ENCODE data around the gene HSBP1L1. TPM values are rescaled to one million over a fixed set of nuclear protein-coding genes. Genes with fewer than 3 reads are reported as not detected.

The HSBP1L1 gene
- total RNA-seq, 1 experiment from 2014 or later, result 25.7 TPM

- Histone ChIP-seq H3K9me3 (no peaks in the 10 kb centered on the region), H3K27me3 (replicated peaks; ENCODE audit: control insufficient read depth, insufficient read depth, low read length) (no peaks in the 10 kb centered on the region), H3K36me3 (ENCODE audit: control insufficient read depth, insufficient read depth, low read length) (no peaks in the 10 kb centered on the region), H3K4me1 (peaks cover 11% of the 10 kb centered on the region), H3K4me3 (ENCODE audit: low read depth, low read length) (no peak overlapping the region)
- Mint-ChIP-seq H3K4me3 (ENCODE audit: unreplicated experiment) (no peak overlapping the region), H3K4me1 (ENCODE audit: low read depth, unreplicated experiment) (no peaks in the 10 kb centered on the region), H3K27ac (ENCODE audit: unreplicated experiment) (no peak overlapping the region), H3K36me3 (ENCODE audit: insufficient read depth, unreplicated experiment) (peaks cover 7% of the 10 kb centered on the region), H3K9me3 (ENCODE audit: unreplicated experiment) (no peaks in the 10 kb centered on the region), H3K27me3 (ENCODE audit: insufficient read depth, unreplicated experiment) (no peaks in the 10 kb centered on the region)
- intact Hi-C loops (cut with micrococcal nuclease; ENCODE audit: unreplicated experiment), result no loop called here
- TF ChIP-seq CTCF (IDR thresholded peaks at IDR 0.05; ENCODE audit: insufficient read depth in 1 of 2, low read depth in 1 of 2, low read length in 1 of 2, severe bottlenecking in 1 of 2, unreplicated experiment in 1 of 2), result no peak
- no peak for DNase-seq
- ChIA-PET POLR2A (no interaction called here), CTCF (no interaction called here)
- BruUV-seq (replicated peaks), result no TSS peak
These were observed 25.3 kb upstream of the HSBP1L1 start for GRCh38 chr18:79939096-79939495.

GRCh38 chr18:79940126-79940813, 24.2 kb upstream of the HSBP1L1 start:
- no peaks in the 10 kb centered on the region for H3K9me3 ChIP-seq
- Mint-ChIP-seq H3K36me3 (ENCODE audit: insufficient read depth, unreplicated experiment) (no peaks in the 10 kb centered on the region), H3K4me3 (ENCODE audit: unreplicated experiment) (no peak overlapping the region), H3K9me3 (ENCODE audit: unreplicated experiment) (no peaks in the 10 kb centered on the region), H3K4me1 (ENCODE audit: low read depth, unreplicated experiment) (no peaks in the 10 kb centered on the region), H3K27me3 (ENCODE audit: insufficient read depth, unreplicated experiment) (no peaks in the 10 kb centered on the region), H3K27ac (ENCODE audit: unreplicated experiment) (no peak overlapping the region)
- peaks cover 9% of the 10 kb centered on the region; the same call in 1 of the 2 replicates for H3K4me1 ChIP-seq
- no peak for TF ChIP-seq CTCF (IDR thresholded peaks at IDR 0.05; ENCODE audit: insufficient read depth in 1 of 2, low read depth in 1 of 2, low read length in 1 of 2, severe bottlenecking in 1 of 2, unreplicated experiment in 1 of 2)
- ChIA-PET CTCF (no interaction called here), POLR2A (no interaction called here)
- no peak for DNase-seq
- intact Hi-C loops (cut with micrococcal nuclease; ENCODE audit: unreplicated experiment), result no loop called here
- no peaks in the 10 kb centered on the region for H3K36me3 ChIP-seq (ENCODE audit: control insufficient read depth, insufficient read depth, low read length)
- H3K4me3 ChIP-seq (ENCODE audit: low read depth, low read length), result no peak overlapping the region
- no peaks in the 10 kb centered on the region for H3K27me3 ChIP-seq (replicated peaks; ENCODE audit: control insufficient read depth, insufficient read depth, low read length)
- BruUV-seq (replicated peaks), result no TSS peak

DNA sequence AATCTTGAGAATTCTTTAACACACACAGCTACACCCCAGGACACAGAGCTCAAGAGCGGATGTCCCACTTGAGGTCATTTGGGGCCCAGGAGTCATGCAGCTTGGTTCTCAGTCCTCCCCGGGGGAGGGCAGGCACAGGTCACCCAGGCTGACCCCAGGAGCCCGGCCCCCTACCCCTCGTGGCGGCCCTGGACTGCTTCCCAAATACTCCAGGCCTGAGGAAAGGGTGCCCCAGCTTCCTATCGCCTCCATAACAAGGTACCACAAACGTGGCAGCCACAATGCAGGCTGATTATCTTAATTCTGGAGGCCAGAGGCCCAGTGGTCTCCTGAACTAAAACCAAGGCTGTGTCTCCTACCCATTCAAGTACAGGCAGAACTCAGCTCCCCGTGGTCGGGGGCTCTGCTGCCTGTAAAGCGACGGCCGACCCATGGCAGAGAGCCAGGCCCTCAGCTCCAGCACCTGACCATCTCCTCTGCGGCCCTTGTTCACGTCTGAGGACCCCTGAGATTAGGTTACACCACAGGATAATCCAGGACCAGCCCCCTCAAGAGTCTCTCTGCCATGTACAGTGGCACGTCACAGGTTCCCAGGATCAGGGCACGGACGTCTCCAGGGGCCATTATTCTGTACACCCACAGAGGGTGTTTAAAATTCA, 23.5 kb upstream of the HSBP1L1 start:
- no peak overlapping the region for H3K4me3 ChIP-seq (ENCODE audit: low read depth, low read length)
- no peaks in the 10 kb centered on the region for H3K9me3 ChIP-seq
- H3K4me1 ChIP-seq, result peaks cover 5% of the 10 kb centered on the region; the same call in 1 of the 2 replicates
- Mint-ChIP-seq H3K27ac (ENCODE audit: unreplicated experiment) (no peak overlapping the region), H3K4me3 (ENCODE audit: unreplicated experiment) (no peak overlapping the region), H3K4me1 (ENCODE audit: low read depth, unreplicated experiment) (no peaks in the 10 kb centered on the region), H3K9me3 (ENCODE audit: unreplicated experiment) (no peaks in the 10 kb centered on the region), H3K36me3 (ENCODE audit: insufficient read depth, unreplicated experiment) (peaks cover 4% of the 10 kb centered on the region), H3K27me3 (ENCODE audit: insufficient read depth, unreplicated experiment) (no peaks in the 10 kb centered on the region)
- ChIA-PET CTCF (no interaction called here), POLR2A (no interaction called here)
- no peak for DNase-seq
- TF ChIP-seq CTCF (IDR thresholded peaks at IDR 0.05; ENCODE audit: insufficient read depth in 1 of 2, low read depth in 1 of 2, low read length in 1 of 2, severe bottlenecking in 1 of 2, unreplicated experiment in 1 of 2), result no peak
- H3K27me3 ChIP-seq (replicated peaks; ENCODE audit: control insufficient read depth, insufficient read depth, low read length), result no peaks in the 10 kb centered on the region
- no peaks in the 10 kb centered on the region for H3K36me3 ChIP-seq (ENCODE audit: control insufficient read depth, insufficient read depth, low read length)
- intact Hi-C loops (cut with micrococcal nuclease; ENCODE audit: unreplicated experiment), result no loop called here
- BruUV-seq (replicated peaks), result no TSS peak

All from Caco-2 (cell line).